OCI-LY1 (cell line): ENCODE data around the gene OR9A2.

Experiments used
- EZH2 ChIP-seq: fragments of 200-600 bp; sonication (generic), shearing (Covaris generic); IDR thresholded peaks from 2 replicates; pipeline ENCODE4 v1.8.0; 2017; ENCODE audit warnings: borderline replicate concordance, mixed run types, mild to moderate bottlenecking, antibody characterized with exemption, low read length, moderate library complexity, mixed read lengths
- TF ChIP-seq, protein P1 (sequence below): fragments of 200-600 bp; sonication (generic), shearing (Covaris generic); IDR thresholded peaks from 2 replicates; pipeline ENCODE4 v1.5.1; 2017; ENCODE audit warnings: mild to moderate bottlenecking, antibody characterized with exemption, low read length, moderate library complexity, mixed read lengths

GRCh38 chr7:143041346-143041745 lies 14.4 kb upstream of the OR9A2 start:
- TF ChIP-seq, protein P1, sequence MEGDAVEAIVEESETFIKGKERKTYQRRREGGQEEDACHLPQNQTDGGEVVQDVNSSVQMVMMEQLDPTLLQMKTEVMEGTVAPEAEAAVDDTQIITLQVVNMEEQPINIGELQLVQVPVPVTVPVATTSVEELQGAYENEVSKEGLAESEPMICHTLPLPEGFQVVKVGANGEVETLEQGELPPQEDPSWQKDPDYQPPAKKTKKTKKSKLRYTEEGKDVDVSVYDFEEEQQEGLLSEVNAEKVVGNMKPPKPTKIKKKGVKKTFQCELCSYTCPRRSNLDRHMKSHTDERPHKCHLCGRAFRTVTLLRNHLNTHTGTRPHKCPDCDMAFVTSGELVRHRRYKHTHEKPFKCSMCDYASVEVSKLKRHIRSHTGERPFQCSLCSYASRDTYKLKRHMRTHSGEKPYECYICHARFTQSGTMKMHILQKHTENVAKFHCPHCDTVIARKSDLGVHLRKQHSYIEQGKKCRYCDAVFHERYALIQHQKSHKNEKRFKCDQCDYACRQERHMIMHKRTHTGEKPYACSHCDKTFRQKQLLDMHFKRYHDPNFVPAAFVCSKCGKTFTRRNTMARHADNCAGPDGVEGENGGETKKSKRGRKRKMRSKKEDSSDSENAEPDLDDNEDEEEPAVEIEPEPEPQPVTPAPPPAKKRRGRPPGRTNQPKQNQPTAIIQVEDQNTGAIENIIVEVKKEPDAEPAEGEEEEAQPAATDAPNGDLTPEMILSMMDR = no peak
- TF ChIP-seq EZH2 = no peak
